ENCODE data around the gene OR9A4. TPM values are rescaled to one million over a fixed set of nuclear protein-coding genes. Genes with fewer than 3 reads are reported as not detected.
A peak's percentile ranks its signal among the peaks of the same experiment; 100 is the strongest.

Gene OR9A4
- total and polyA plus RNA-seq, 8 donors: not detected

DNA sequence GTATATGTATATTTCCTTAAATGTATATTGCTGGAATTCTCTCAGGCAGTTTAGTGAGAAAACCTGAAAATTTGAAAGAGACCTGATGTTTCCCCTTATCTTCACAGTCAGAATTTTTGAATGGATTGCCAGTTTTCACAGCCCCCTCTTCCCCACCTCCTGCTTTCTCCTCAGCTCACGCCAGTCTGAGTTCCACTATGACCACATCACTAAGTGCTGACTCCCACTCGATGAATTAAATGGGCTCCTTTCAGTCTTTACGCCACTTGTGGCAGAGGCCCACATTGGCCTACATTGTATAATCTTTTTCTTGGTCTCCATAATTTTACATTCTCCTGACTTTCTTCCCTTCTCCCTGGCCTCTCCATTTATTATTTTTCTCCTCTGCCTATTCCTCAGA, 33.7 kb downstream of the OR9A4 start:
- Histone ChIP-seq H3K4me3 (no peak overlapping the region), H3K27ac (no peak overlapping the region), H3K4me1 (no peaks in the 10 kb centered on the region), H3K27me3 (no peaks in the 10 kb centered on the region), H3K9me3 (no peaks in the 10 kb centered on the region), H3K36me3 (no peaks in the 10 kb centered on the region)
- no peak for ATAC-seq
- TF ChIP-seq, protein P1, sequence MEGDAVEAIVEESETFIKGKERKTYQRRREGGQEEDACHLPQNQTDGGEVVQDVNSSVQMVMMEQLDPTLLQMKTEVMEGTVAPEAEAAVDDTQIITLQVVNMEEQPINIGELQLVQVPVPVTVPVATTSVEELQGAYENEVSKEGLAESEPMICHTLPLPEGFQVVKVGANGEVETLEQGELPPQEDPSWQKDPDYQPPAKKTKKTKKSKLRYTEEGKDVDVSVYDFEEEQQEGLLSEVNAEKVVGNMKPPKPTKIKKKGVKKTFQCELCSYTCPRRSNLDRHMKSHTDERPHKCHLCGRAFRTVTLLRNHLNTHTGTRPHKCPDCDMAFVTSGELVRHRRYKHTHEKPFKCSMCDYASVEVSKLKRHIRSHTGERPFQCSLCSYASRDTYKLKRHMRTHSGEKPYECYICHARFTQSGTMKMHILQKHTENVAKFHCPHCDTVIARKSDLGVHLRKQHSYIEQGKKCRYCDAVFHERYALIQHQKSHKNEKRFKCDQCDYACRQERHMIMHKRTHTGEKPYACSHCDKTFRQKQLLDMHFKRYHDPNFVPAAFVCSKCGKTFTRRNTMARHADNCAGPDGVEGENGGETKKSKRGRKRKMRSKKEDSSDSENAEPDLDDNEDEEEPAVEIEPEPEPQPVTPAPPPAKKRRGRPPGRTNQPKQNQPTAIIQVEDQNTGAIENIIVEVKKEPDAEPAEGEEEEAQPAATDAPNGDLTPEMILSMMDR (IDR thresholded peaks at IDR 0.05): no peak
- 86 to 87% methylated on average over 3 of the region's 3 CpGs for WGBS, 2 donors
- FAIRE-seq: no peak
- intact Hi-C loops (cut with DNase I): no loop called here
- DNase-seq: no peak

DNA sequence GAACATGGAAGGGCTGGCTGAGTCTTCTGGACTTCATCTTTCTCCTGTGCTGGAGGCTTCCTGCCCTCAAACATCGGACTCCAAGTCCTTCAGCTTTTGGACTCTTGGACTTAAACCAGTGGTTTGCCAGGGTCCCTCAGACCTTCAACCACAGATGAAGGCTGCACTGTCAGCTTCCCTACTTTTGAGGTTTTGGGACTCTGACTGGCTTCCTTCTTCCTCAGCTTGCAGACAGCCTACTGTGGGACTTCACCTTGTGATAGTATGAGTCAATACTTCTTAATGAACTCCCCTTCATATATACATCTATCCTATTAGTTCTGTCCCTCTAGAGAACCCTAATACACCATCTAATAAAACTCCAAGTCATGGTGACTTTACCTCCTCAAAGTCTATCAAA, 34.6 kb downstream of the OR9A4 start:
- no peak overlapping the region for H3K4me3 ChIP-seq
- no peaks in the 10 kb centered on the region for H3K27me3 ChIP-seq
- H3K36me3 ChIP-seq: no peaks in the 10 kb centered on the region
- no peak for DNase-seq
- WGBS, 2 donors: 84 to 100% methylated on average over 1 of the region's 1 CpG
- no peaks in the 10 kb centered on the region for H3K9me3 ChIP-seq
- TF ChIP-seq, protein P1 (IDR thresholded peaks at IDR 0.05): no peak
- intact Hi-C loops (cut with DNase I): no loop called here
- no peak overlapping the region for H3K27ac ChIP-seq
- no peak for FAIRE-seq
- ATAC-seq: no peak
- no peaks in the 10 kb centered on the region for H3K4me1 ChIP-seq

DNA sequence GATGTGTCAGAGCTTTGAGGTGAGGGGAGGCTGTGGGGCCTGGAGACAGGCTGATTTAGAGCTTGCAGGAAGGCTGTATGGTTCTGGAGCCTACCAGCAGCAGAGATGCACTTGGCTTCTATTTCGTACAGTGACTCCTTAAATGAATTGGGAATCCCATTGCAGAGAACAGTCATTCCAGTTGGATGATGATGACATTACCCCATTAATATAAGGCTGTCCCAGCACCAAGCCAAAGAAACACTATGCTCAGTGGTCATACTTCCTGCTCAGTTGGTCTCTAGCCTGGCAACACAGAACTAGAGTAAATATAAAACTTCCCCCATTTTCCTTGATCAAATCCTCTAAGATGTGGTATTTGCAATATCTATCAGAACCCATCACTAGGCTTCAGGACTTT, 36.3 kb downstream of the OR9A4 start:
- Histone ChIP-seq H3K36me3 (no peaks in the 10 kb centered on the region), H3K9me3 (no peaks in the 10 kb centered on the region), H3K27ac (no peak overlapping the region), H3K4me3 (no peak overlapping the region), H3K4me1 (no peaks in the 10 kb centered on the region), H3K27me3 (no peaks in the 10 kb centered on the region)
- ATAC-seq (no peak), DNase-seq (no peak), FAIRE-seq (no peak)
- 89 to 100% methylated on average over 1 of the region's 1 CpG for WGBS, 2 donors
- intact Hi-C loops (cut with DNase I): no loop called here
- TF ChIP-seq, protein P1 (IDR thresholded peaks at IDR 0.05): no peak

DNA sequence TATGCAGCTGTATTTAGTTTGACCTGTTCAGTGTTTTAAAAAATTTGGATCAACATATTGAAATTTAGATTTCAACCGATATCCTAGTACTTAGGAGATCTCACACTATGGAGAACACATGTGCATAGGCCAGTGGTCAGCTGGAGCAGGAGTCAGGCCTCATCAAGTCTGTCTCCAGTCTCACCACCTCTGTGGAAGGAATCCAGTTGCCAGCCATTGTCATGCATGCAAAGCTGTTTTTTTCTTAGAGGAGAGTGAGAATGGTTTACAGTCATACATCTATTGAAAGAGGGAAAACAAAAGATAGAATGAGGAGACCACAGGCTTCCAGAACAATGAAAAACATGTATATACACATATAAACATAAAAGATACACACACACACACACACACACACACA, 38.1 kb downstream of the OR9A4 start:
- H3K36me3 ChIP-seq: no peaks in the 10 kb centered on the region

DNA sequence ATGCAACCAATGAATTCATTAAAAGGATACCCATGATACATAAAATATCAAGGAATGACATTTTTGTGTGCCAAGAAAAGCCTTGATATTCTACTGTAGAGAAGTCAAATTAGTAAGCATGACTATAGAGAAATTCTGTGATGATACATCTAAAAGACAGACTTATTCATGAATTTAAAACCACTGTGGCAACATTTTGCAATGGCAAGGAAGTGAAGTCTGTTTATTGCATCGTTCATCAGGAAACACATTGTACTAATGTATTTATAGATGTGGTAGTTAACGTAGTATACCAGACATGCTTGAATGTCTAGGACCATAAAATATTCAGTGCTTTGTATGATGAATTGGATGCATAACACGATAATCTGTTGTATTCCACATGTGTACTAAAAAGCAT, 39.9 kb downstream of the OR9A4 start:
- no peaks in the 10 kb centered on the region for H3K27me3 ChIP-seq
- FAIRE-seq (no peak), ATAC-seq (peak in 2 of 4 donors; percentile 14 to 58), DNase-seq (no peak)
- no peaks in the 10 kb centered on the region for H3K36me3 ChIP-seq
- no peak overlapping the region for H3K4me3 ChIP-seq
- H3K9me3 ChIP-seq: no peaks in the 10 kb centered on the region
- intact Hi-C loops (cut with DNase I): no loop called here
- no peaks in the 10 kb centered on the region for H3K4me1 ChIP-seq
- H3K27ac ChIP-seq: no peak overlapping the region
- 75 to 76% methylated on average over 3 of the region's 3 CpGs for WGBS, 2 donors
- TF ChIP-seq, protein P1 (IDR thresholded peaks at IDR 0.05): no peak

More for the DNA sequence above, 38.1 kb downstream of the OR9A4 start:
- FAIRE-seq (no peak), ATAC-seq (no peak), DNase-seq (no peak)
- Histone ChIP-seq H3K4me3 (no peak overlapping the region), H3K27me3 (no peaks in the 10 kb centered on the region), H3K4me1 (no peaks in the 10 kb centered on the region), H3K27ac (no peak overlapping the region), H3K9me3 (no peaks in the 10 kb centered on the region)
- TF ChIP-seq, protein P1 (IDR thresholded peaks at IDR 0.05): no peak
- WGBS, 2 donors: 75 to 76% methylated on average over 1 of the region's 1 CpG
- intact Hi-C loops (cut with DNase I): no loop called here

All from pancreas (tissue), 10 donors.